Activated CD4-positive, alpha-beta memory T cell treated with anti-CD3 and anti-CD28 coated beads, Interleukin-2, amount 10 ng/mL, durations not matched to agents 7 days and 5 days (primary cell): ENCODE data around the gene HK2. TPM values are rescaled to one million over a fixed set of nuclear protein-coding genes. Genes with fewer than 3 reads are reported as not detected.

Source experiments
- CTCF ChIA-PET: fragments of 350-600 bp; sonication (Branson Sonifier 250); formaldehyde crosslinking; loops from one replicate; lab custom pipeline; 2021; ENCODE audit warnings: antibody characterized with exemption, inconsistent platforms; lab: Charles Lee
- POLR2A ChIA-PET: fragments of 350-600 bp; sonication (Branson Sonifier 250); formaldehyde crosslinking; loops from one replicate; lab custom pipeline; 2021; ENCODE audit warnings: antibody characterized with exemption; lab: Charles Lee
- DNase-seq: peaks from one replicate; pipeline ENCODE4 v3.0.0-alpha.2; 2020
- H3K27ac Mint-ChIP-seq: one replicate; pipeline ENCODE4 v1.8.0; 2021; ENCODE audit warnings: mild to moderate bottlenecking, mixed read lengths
- H3K27me3 Mint-ChIP-seq: one replicate; pipeline ENCODE4 v1.8.0; 2021; ENCODE audit warnings: mixed read lengths
- H3K36me3 Mint-ChIP-seq: one replicate; pipeline ENCODE4 v1.8.0; 2021; ENCODE audit warnings: low read depth, mixed read lengths
- H3K4me1 Mint-ChIP-seq: one replicate; pipeline ENCODE4 v1.8.0; 2021; ENCODE audit warnings: mixed read lengths
- H3K4me3 Mint-ChIP-seq: one replicate; pipeline ENCODE4 v1.8.0; 2021; ENCODE audit warnings: mild to moderate bottlenecking, mixed read lengths
- H3K9me3 Mint-ChIP-seq: one replicate; pipeline ENCODE4 v1.8.0; 2021; ENCODE audit warnings: mixed read lengths
- total RNA-seq, 2 experiments: library from RNA; stranded (reverse); gene quantifications; one replicate each; pipeline ENCODE4 v1.2.3, GENCODE V29; 2021

Gene HK2
- total RNA-seq, 2 experiments from 2014 or later: 36.8 to 37.8 TPM

DNA sequence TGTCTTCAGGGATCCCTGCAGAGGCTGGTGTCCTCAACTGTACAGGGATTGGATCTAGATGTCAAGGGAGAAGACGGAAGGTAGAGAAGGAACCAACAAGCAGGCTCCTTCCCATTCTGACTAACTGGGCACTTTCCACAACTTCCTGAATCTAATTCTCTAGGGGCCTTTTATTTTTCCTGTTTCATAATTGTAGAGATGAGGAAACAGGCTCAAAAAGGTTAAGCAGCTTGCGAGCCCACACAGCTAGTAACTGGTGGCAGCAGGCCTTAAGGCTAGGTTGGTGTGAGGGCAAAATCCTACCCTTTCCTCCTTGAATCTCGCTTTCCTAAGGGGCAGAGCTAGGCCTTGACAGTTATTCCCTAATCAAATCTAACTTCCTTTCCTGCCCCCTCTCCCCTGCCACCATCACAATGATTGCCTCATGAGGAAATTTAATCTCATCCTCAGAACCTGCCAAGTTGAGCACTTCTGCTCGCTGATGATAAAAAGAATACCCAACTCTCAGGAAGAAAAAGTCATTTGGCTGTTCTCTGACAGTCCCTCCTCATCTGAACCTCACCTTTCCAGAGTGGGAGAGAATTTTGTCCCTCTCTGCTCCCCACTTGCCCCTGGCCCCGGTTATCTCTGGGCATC lies 88.8 kb downstream of the HK2 start:
- no peaks in the 10 kb centered on the region for H3K9me3 Mint-ChIP-seq
- ChIA-PET CTCF (no interaction called here), POLR2A (no interaction called here)
- DNase-seq: no peak
- no peak overlapping the region for H3K4me3 Mint-ChIP-seq
- no peaks in the 10 kb centered on the region for H3K36me3 Mint-ChIP-seq
- H3K27me3 Mint-ChIP-seq: peaks cover 17% of the 10 kb centered on the region
- H3K27ac Mint-ChIP-seq: no peak overlapping the region
- H3K4me1 Mint-ChIP-seq: peaks cover 8% of the 10 kb centered on the region

- POLR2A ChIA-PET: no interaction called here
- peaks cover 8% of the 10 kb centered on the region for H3K36me3 Mint-ChIP-seq
- H3K27ac Mint-ChIP-seq: no peak overlapping the region
- CTCF ChIA-PET: no interaction called here
- DNase-seq: no peak
- no peak overlapping the region for H3K4me3 Mint-ChIP-seq
- peaks cover 10% of the 10 kb centered on the region for H3K4me1 Mint-ChIP-seq
- no peaks in the 10 kb centered on the region for H3K9me3 Mint-ChIP-seq
- peaks cover 3% of the 10 kb centered on the region for H3K27me3 Mint-ChIP-seq
Observed at GRCh38 chr2:74924463-74925265, 90.7 kb downstream of the HK2 start.

- Mint-ChIP-seq H3K36me3 (peaks cover 8% of the 10 kb centered on the region), H3K27ac (no peak overlapping the region), H3K27me3 (peaks cover 3% of the 10 kb centered on the region), H3K4me3 (no peak overlapping the region), H3K9me3 (no peaks in the 10 kb centered on the region), H3K4me1 (peaks cover 8% of the 10 kb centered on the region)
- ChIA-PET POLR2A (no interaction called here), CTCF (no interaction called here)
- DNase-seq: no peak
Observed at GRCh38 chr2:74925361-74925786, 91.4 kb downstream of the HK2 start.

- Mint-ChIP-seq H3K9me3 (no peaks in the 10 kb centered on the region), H3K36me3 (peaks cover 19% of the 10 kb centered on the region), H3K27me3 (no peaks in the 10 kb centered on the region), H3K27ac (no peak overlapping the region), H3K4me3 (no peak overlapping the region), H3K4me1 (peaks cover 8% of the 10 kb centered on the region)
- POLR2A ChIA-PET: no interaction called here
- CTCF ChIA-PET: no interaction called here
- no peak for DNase-seq
Observed at GRCh38 chr2:74927621-74928020, 93.7 kb downstream of the HK2 start.

DNA sequence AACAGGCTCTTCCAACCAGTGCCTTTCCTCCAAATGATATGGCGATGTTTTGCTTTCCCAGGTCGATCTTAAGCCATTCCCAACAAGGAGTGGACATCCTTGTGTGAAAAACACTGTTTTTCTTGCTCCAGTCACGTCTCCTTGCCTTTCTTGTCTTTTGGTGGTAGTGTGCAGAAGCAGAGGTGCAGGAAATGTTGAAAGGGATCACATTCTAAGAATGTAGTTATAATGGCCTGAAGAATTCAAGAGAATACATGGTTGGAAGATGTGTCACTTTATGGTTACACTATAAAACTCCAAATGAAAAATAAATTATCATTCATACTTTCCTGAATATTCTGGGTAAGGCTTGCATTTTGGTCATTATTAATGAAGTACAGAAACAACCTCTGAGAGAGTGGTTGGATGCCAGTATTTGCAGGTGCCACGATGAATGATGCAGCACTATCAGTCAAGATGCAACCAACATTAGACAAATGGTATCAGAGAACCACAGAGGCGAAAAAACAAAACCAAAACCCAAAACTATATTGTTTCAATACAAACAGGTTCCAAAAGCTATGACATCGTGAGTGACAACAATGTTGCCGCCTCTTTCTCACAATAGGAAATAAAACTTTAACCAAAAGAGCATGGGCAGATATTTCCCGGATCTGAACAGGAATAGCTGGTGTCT lies 97.0 kb downstream of the HK2 start:
- H3K4me1 Mint-ChIP-seq: peaks cover 7% of the 10 kb centered on the region
- no peak overlapping the region for H3K4me3 Mint-ChIP-seq
- CTCF ChIA-PET: interaction anchor here (1.9 kb wide), 1 partner anchor 12 kb away, joined by 4 read pairs; no protein-coding TSS in a partner anchor
- no peaks in the 10 kb centered on the region for H3K9me3 Mint-ChIP-seq
- POLR2A ChIA-PET: no interaction called here
- H3K36me3 Mint-ChIP-seq: peaks cover 23% of the 10 kb centered on the region
- no peak for DNase-seq
- no peak overlapping the region for H3K27ac Mint-ChIP-seq
- H3K27me3 Mint-ChIP-seq: peaks cover 5% of the 10 kb centered on the region

- POLR2A ChIA-PET: no interaction called here
- no peak overlapping the region for H3K4me3 Mint-ChIP-seq
- no peaks in the 10 kb centered on the region for H3K9me3 Mint-ChIP-seq
- H3K27ac Mint-ChIP-seq: no peak overlapping the region
- peaks cover 23% of the 10 kb centered on the region for H3K36me3 Mint-ChIP-seq
- DNase-seq: no peak
- H3K4me1 Mint-ChIP-seq: peaks cover 7% of the 10 kb centered on the region
- CTCF ChIA-PET: no interaction called here
- peaks cover 7% of the 10 kb centered on the region for H3K27me3 Mint-ChIP-seq
Observed at GRCh38 chr2:74931940-74932339, 98.0 kb downstream of the HK2 start.

- Mint-ChIP-seq H3K9me3 (no peaks in the 10 kb centered on the region), H3K36me3 (peaks cover 13% of the 10 kb centered on the region), H3K4me3 (no peak overlapping the region), H3K27ac (no peak overlapping the region), H3K4me1 (no peaks in the 10 kb centered on the region), H3K27me3 (peaks cover 9% of the 10 kb centered on the region)
- ChIA-PET POLR2A (no interaction called here), CTCF (no interaction called here)
- DNase-seq: no peak
Observed at GRCh38 chr2:74935975-74936391, 102.1 kb downstream of the HK2 start.

- POLR2A ChIA-PET: no interaction called here
Observed at GRCh38 chr2:74937221-74937880, 103.4 kb downstream of the HK2 start.

GRCh38 chr2:74938264-74938663 lies 104.3 kb downstream of the HK2 start:
- no peaks in the 10 kb centered on the region for H3K4me1 Mint-ChIP-seq
- H3K27ac Mint-ChIP-seq: no peak overlapping the region
- DNase-seq: no peak
- ChIA-PET CTCF (no interaction called here), POLR2A (no interaction called here)
- no peak overlapping the region for H3K4me3 Mint-ChIP-seq
- peaks cover 3% of the 10 kb centered on the region for H3K36me3 Mint-ChIP-seq
- no peaks in the 10 kb centered on the region for H3K9me3 Mint-ChIP-seq
- H3K27me3 Mint-ChIP-seq: peaks cover 6% of the 10 kb centered on the region

More at GRCh38 chr2:74937221-74937880, 103.4 kb downstream of the HK2 start:
- Mint-ChIP-seq H3K4me3 (no peak overlapping the region), H3K9me3 (no peaks in the 10 kb centered on the region), H3K27me3 (peaks cover 9% of the 10 kb centered on the region), H3K27ac (no peak overlapping the region), H3K36me3 (peaks cover 7% of the 10 kb centered on the region), H3K4me1 (no peaks in the 10 kb centered on the region)
- CTCF ChIA-PET: no interaction called here
- no peak for DNase-seq

GRCh38 chr2:74939919-74940812 lies 106.2 kb downstream of the HK2 start:
- H3K4me1 Mint-ChIP-seq: peaks cover 11% of the 10 kb centered on the region
- CTCF ChIA-PET: no interaction called here

GRCh38 chr2:74941284-74941683 lies 107.4 kb downstream of the HK2 start:
- no peaks in the 10 kb centered on the region for H3K9me3 Mint-ChIP-seq
- CTCF ChIA-PET: no interaction called here

More at GRCh38 chr2:74939919-74940812, 106.2 kb downstream of the HK2 start:
- Mint-ChIP-seq H3K27ac (no peak overlapping the region), H3K27me3 (peaks cover 6% of the 10 kb centered on the region), H3K36me3 (peaks cover 7% of the 10 kb centered on the region), H3K4me3 (no peak overlapping the region), H3K9me3 (no peaks in the 10 kb centered on the region)
- no peak for DNase-seq
- POLR2A ChIA-PET: no interaction called here

GRCh38 chr2:74942263-74942662 lies 108.3 kb downstream of the HK2 start:
- H3K27me3 Mint-ChIP-seq: no peaks in the 10 kb centered on the region
- DNase-seq: no peak
- H3K4me1 Mint-ChIP-seq: peaks cover 20% of the 10 kb centered on the region
- peaks cover 10% of the 10 kb centered on the region for H3K36me3 Mint-ChIP-seq
- ChIA-PET CTCF (interaction anchor here (1.4 kb wide), 2 partner anchors 11 to 15 kb away, joined by 3 to 4 read pairs; no protein-coding TSS in a partner anchor), POLR2A (no interaction called here)
- H3K27ac Mint-ChIP-seq: no peak overlapping the region
- H3K9me3 Mint-ChIP-seq: no peaks in the 10 kb centered on the region
- no peak overlapping the region for H3K4me3 Mint-ChIP-seq

More at GRCh38 chr2:74941284-74941683, 107.4 kb downstream of the HK2 start:
- Mint-ChIP-seq H3K4me3 (no peak overlapping the region), H3K27me3 (peaks cover 3% of the 10 kb centered on the region), H3K4me1 (peaks cover 20% of the 10 kb centered on the region), H3K27ac (no peak overlapping the region), H3K36me3 (peaks cover 7% of the 10 kb centered on the region)
- POLR2A ChIA-PET: no interaction called here
- DNase-seq: no peak
